Measurements from ENCODE around the gene OFD1. TPM values are rescaled to one million over a fixed set of nuclear protein-coding genes. Genes with fewer than 3 reads are reported as not detected.

The OFD1 gene
- total RNA-seq, 2 donors from 2014 or later = 7.7 to 8.1 TPM

- no peak for DNase-seq (ENCODE audit: low spot score)
These were observed 30.2 kb downstream of the OFD1 start for GRCh38 chrX:13764765-13765164.

GRCh38 chrX:13768939-13769338 lies 34.4 kb downstream of the OFD1 start:
- Histone ChIP-seq H3K27me3 (no peaks in the 10 kb centered on the region), H3K9me3 (no peaks in the 10 kb centered on the region), H3K4me1 (no peaks in the 10 kb centered on the region), H3K4me3 (no peak overlapping the region), H3K27ac (no peak overlapping the region), H3K36me3 (peaks cover 12% of the 10 kb centered on the region)
- DNase-seq (ENCODE audit: low spot score) = no peak
- no peak for TF ChIP-seq CTCF (IDR thresholded peaks at IDR 0.05)

More at GRCh38 chrX:13764765-13765164, 30.2 kb downstream of the OFD1 start:
- Histone ChIP-seq H3K27ac (peak overlapping the region; percentile 40 to 55), H3K4me3 (no peak overlapping the region), H3K9me3 (no peaks in the 10 kb centered on the region), H3K4me1 (no peaks in the 10 kb centered on the region), H3K27me3 (no peaks in the 10 kb centered on the region), H3K36me3 (peaks cover 25% of the 10 kb centered on the region)
- peak in 1 of 2 donors; percentile 40 for TF ChIP-seq CTCF (IDR thresholded peaks at IDR 0.05)

- Histone ChIP-seq H3K4me3 (no peak overlapping the region), H3K27ac (no peak overlapping the region), H3K9me3 (no peaks in the 10 kb centered on the region), H3K27me3 (no peaks in the 10 kb centered on the region), H3K4me1 (no peaks in the 10 kb centered on the region), H3K36me3 (peaks cover 20% of the 10 kb centered on the region)
- no peak for DNase-seq (ENCODE audit: low spot score)
- no peak for TF ChIP-seq CTCF (IDR thresholded peaks at IDR 0.05)
These were observed 35.5 kb downstream of the OFD1 start for GRCh38 chrX:13770013-13770535.

- no peaks in the 10 kb centered on the region for H3K4me1 ChIP-seq
- H3K36me3 ChIP-seq = peaks cover 22% of the 10 kb centered on the region
- TF ChIP-seq CTCF (IDR thresholded peaks at IDR 0.05) = no peak
- no peaks in the 10 kb centered on the region for H3K27me3 ChIP-seq
- no peak for DNase-seq (ENCODE audit: low spot score)
- no peaks in the 10 kb centered on the region for H3K9me3 ChIP-seq
- H3K4me3 ChIP-seq = no peak overlapping the region
- no peak overlapping the region for H3K27ac ChIP-seq
These were observed 40.1 kb downstream of the OFD1 start for GRCh38 chrX:13774696-13775095.

GRCh38 chrX:13775837-13776236 lies 41.3 kb downstream of the OFD1 start:
- no peaks in the 10 kb centered on the region for H3K4me1 ChIP-seq
- H3K4me3 ChIP-seq = no peak overlapping the region
- no peak for TF ChIP-seq CTCF (IDR thresholded peaks at IDR 0.05)
- H3K36me3 ChIP-seq = peaks cover 17% of the 10 kb centered on the region
- H3K9me3 ChIP-seq = no peaks in the 10 kb centered on the region
- DNase-seq (ENCODE audit: low spot score) = no peak
- H3K27me3 ChIP-seq = no peaks in the 10 kb centered on the region
- no peak overlapping the region for H3K27ac ChIP-seq

GRCh38 chrX:13776387-13776786 lies 41.8 kb downstream of the OFD1 start:
- Histone ChIP-seq H3K4me1 (no peaks in the 10 kb centered on the region), H3K36me3 (peaks cover 17% of the 10 kb centered on the region), H3K4me3 (no peak overlapping the region), H3K9me3 (no peaks in the 10 kb centered on the region), H3K27me3 (no peaks in the 10 kb centered on the region), H3K27ac (no peak overlapping the region)
- TF ChIP-seq CTCF (IDR thresholded peaks at IDR 0.05) = no peak
- no peak for DNase-seq (ENCODE audit: low spot score)

All from right atrium auricular region (tissue), 2 donors.